NCI-H526 (cell line): Measurements from ENCODE around the gene CTTNBP2.

Experiments
- DNase-seq, 2 experiments: peaks; one replicate each; lab custom pipeline; 2025; lab: John Stamatoyannopoulos, UW

The CTTNBP2 gene

DNA sequence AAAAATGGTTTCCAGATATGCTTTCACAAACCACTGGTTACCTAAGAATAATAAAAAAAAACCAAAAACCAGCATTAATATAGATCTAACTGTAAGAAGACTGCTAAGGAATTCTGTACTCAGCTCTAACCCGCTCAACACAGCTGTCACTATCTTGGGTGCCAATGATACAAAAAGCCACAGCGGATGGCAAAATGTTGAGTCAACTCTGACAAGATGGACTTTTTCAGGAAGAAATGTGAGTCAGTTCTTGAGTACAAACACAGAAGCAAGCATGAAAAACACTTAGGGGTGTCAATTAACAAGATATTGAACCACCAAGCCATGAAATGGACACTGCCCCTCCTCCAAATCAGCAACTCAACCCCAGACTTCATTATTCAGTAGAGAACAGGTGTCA, 55.0 kb downstream of the CTTNBP2 start:
- DNase-seq: no peak

DNA sequence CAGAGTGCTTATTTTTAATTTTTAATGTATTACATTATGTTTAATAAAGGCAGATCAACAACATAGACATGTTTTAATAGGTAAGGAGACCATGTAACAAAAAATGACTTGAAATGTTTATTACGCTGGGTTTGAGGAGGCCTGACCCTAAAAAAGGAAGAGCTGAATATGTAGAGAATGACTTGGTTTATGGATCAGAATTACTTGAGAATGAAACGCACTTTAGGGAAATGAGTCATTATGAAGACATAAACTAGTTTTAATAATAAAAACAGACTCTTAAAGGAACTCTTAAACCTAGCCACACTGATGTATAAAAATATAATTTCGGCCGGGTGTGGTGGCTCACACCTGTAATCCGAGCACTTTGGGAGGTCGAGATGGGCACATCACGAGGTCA, 56.5 kb downstream of the CTTNBP2 start:
- DNase-seq: no peak

DNA sequence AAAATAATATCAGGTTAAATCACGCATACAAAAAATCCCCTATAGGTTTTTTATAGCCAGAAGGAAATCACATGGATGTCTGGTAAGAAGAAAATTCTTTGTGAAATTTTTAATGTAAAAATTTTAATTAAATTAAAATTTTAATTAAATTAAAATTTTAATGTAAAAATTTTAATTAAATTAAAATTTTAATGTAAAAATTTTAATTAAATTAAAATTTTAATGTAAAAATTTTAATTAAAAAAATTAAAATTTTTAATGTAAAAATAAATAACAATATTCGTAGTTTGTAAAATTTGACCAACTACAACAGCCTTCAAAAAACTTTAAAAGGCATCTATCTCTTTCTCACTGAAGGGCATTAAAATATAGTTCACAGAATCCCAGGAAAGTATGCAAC, 61.5 kb downstream of the CTTNBP2 start:
- no peak for DNase-seq

DNA sequence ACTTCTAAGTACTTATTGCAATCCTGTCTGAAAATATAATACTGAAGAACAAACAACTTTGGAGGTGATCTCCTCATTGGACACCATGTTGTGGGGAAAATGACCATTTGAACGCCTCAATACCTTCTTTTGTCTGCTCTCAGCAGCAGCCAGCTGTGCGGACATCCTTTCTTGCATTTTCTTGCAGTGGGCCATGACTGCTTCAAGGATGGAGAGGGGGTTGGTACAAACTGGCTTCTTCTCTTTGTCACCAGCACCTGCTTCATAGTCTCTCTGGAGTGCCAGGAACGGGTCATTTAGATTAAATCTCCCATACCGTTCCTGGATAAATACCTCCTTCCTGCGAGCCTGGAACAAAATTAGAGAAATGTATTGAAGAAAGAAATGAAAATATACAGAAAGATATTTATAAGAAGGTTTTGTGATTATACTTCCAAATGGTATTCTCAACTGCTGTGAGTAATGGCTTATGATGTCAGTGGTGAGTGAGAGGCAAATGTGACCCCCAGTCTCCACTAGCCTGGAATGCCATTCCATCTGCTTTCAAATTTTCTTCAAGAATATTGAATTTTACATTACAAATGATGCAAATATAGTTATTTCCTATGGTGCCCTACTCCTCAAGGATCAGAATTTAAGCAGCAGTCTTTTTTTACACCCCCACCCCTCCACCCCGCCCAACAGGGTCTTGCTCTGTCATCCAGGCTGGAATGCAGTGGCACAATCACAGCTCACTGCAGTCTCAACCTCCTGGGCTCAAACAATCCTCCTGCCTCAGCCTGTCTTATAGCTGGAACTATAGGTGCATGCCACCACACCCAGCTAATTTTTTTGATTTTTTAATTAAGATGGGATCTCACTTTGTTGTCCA, 62.4 kb downstream of the CTTNBP2 start:
- no peak for DNase-seq

DNA sequence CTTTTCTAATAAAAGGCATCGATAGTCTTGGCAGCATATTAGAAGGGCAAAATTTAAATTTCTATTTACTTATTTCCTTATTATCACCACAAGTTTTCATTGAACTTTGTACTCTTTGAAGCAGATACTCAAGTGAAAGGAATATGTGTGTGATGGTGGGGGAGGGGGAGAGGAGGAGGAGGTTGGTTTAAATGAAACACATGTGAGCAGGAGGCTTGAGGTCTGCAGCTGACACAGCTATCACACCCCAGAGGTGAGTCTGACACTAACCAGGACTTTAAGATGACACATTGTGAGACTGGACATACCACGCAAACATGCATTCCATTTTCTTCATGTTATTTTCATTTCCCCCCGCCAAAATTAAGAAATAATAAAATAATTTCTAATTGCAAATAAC, 63.3 kb downstream of the CTTNBP2 start:
- peak; percentile 52 to 75 for DNase-seq

DNA sequence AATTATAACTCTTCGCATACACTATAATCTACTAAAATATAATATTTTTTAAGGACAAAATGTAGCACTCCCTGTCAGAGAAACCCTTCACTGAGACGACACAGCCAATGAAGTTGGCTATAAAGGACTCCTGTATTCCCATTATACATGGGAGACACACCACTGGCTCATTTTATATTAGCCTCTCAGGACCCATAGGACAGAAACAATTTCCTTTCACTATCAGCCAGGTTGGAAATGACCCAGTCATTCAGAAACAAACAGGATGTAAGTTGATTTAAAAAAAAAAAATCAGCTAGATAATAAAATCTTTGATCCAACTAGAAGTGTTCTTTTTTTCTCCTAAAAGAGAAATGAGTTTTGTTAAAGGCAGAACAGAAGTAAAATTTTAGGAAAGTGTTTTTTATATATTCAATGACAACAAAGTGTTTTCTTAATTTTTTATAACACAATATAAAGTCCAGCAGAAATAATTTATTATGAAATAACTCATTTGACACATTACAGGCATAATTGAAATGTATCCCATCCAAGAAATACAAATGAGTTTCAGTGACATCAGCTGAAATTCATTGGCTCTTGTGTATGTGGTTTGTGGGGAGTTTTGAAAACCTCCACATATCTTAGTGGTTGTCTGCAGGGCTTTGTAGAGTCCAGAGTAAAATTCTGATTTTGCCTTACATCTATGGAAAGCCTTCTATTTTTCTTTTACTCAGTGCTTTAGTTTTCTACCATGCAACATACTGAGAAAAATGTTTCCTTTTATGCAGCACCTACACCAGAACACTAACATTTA, 64.1 kb downstream of the CTTNBP2 start:
- DNase-seq: peak in 1 of 2 experiments; percentile 30

DNA sequence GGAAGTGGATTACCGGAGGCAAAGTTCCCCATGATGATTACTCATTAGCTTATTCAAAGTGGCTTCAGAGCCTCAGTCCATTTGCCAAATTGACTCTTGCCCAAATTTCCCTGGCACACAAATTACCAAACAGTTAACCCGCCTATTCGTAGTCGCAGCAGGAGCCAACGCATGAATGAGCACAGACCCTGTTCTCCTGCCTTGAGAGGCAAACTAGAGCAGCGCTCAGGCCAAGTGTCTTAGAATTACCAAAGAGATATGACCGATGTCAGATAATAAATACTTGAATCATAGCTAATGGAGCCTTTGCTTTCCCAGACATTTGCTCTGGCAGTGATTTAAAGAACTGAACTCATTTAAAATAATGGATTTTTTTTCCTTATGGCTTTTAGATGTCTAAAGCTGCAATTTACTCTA, 64.9 kb downstream of the CTTNBP2 start:
- peak; percentile 54 to 73 for DNase-seq

DNA sequence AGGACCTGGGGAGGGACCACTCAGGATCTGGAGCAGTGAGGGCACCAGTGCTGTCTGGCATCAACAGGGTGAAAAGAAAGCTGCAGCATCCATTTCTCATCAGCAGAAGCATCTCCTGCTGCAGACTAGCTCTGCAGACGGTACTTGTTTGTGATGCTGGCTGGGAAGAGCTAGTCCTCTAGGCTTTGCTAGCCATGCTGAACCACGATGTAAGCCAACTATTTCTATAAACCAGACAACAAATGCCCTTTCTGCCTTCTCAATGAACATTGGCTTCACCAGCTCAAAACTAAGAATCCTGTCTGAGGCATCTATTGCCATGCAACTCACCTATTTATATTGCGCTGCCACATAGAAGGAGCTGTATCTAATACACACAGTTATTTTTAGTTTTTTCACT, 65.6 kb downstream of the CTTNBP2 start:
- DNase-seq: no peak

DNA sequence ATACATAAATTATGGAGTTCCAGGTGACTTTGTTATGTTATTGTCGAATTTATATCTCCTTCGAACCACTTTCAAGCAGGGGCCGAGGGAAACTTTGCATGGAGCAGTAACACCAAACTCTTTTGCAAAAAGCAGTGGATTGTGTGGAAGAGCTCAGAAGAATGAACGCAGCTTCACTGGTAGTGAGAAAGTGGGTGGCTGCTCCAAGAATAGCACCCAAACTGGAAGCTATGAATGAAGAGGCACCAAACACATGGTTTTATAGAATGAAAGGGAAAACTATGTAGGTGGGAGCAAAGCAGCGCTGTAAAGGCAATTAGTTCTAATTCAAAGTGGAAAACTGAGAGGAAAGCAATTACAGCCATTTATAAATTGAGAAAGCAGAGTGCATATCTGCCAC, 67.2 kb downstream of the CTTNBP2 start:
- no peak for DNase-seq

DNA sequence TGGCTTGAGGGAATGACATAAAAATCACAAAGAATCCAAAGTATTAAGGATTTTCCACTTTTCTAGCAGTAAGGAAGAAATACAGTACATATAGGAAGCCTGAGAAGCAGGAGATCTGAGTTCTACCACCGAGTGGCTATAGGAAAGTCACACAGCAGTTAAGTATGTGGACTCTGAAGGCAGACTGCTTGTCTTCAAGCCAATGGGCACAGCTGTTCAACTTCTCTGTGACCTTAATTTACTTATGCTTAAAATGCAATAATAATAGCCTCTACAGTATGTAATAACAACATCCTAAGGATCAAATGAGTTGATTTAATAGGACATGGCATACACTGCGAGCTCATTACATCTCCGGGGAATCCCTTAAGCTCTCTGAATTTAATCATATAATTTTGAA, 68.0 kb downstream of the CTTNBP2 start:
- no peak for DNase-seq

DNA sequence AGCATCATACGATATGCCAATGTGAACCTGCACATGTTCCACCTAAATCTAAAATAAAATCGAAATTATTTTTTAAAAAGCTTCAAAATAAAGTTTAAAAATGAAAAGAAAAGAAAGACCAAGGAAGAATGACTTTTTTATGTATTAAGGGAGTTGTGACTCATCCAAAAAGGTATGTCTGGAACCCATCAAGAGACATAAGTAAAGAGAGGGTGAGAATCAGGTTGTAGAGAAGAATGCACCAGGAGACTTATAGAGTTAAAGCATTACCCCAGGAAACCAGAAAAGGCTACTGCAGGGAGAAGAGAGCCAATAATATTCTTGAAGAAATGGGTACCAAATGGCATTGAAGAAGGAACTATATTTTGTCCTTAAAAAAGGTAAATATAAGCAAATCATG, 69.8 kb downstream of the CTTNBP2 start:
- no peak for DNase-seq

DNA sequence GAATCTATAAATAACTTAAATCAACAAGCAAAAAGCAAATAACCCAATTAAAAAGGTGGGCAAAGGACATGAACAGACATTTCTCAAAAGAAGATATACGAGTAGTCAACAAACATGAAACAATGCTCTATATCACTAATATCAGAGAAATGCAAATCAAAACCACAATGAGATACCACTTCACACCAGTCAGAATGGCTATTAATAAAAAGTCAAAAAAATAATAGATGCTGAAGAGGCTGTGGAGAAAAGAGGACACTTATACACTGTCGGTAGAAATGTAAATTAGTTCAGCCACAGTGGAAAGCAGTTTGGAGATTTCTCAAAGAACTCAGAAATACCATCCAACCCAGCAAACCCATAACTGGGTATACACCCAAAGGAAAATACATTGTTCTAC, 70.6 kb downstream of the CTTNBP2 start:
- DNase-seq: no peak

DNA sequence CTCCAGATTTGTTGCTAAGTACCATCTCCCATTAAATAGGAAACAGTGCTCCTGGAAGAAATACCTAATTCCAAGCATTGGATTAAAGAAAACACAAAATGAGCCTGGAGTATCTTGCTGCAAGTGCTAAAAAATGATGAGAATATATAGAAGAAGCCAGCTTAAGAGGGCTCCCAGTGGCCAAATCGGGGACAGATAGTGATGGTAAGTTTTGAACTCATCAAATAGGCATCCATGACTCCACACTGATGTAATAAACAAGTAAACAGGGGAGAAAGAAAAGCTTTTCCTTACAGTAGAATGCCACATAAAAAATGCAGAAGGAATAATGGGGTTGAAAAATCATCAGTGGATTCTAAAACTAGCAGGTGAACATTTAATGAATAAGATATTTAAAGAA, 72.4 kb downstream of the CTTNBP2 start:
- DNase-seq: no peak

DNA sequence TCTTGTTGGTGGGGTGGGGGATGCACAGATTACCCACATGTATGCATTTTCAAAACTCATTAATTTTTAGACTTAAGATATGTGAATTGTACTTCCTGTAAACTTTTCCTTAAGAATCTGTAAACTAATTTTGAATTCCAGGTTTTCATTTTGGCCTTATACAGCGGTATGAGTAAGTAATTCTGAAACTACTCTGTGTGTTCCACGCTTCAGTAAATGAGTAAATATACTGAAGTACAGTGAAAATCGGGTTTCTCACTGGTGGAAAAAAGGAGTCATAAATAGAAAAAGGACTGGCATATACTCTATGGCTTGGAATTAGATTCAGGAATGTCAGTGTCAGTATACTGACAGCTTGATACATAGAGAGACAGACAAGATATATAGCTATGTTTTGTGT, 72.8 kb downstream of the CTTNBP2 start:
- no peak for DNase-seq

DNA sequence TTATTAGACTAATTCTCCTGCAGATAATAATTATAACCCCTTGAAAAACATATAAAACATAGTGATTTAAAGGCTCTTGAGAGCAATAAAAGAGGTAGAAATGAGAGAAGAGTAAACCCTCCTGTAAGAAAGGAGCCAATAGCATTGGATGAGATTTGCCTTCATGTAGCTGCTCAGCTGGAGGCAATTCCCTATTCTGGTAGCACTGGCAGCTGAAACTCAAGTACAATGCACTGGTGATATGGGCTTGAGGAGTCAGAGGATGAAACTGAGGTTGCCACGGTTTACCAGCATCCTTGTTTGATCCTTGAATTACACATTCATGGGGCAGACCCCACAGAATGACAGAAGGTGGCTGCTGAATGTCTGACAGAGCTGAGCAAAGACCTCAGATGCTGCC, 76.4 kb downstream of the CTTNBP2 start:
- DNase-seq: no peak

DNA sequence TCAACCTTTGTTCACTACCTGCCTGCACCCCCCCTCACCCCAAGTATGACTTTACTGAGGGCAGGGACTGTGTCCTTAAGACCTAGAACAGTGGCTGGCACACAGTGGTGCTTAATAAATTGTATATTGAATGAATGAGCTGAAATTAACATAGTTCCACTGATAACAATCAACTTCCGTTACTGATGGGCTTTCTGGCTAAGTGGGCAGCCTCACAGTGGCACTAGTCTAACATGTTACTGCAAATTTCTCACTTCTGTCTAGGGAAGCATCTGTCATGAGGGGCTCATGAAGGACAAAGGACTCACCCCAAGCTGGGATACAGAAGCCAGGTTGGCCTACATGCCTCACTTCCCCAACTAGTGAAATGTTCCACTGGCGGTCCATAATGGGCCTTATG, 79.3 kb downstream of the CTTNBP2 start:
- DNase-seq: no peak

DNA sequence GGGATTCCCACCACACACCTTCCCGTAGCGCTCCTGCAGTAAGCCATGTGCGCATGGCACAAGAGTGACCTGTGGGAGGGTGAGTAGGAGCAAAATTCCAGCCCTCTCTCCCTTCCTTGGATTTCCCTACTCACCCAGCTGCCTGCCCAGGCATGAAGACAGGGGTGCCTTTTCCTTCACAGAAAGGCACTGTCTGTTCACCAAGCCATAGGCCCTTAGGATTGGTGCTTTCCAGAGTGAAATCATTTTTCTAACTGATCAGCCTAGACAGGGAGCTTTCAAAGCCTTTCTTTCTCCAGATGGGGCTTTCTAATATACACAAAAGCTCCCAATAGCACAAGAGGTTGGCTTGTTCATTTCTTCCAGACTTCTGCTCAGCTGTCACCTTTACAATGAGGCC, 79.7 kb downstream of the CTTNBP2 start:
- no peak for DNase-seq

DNA sequence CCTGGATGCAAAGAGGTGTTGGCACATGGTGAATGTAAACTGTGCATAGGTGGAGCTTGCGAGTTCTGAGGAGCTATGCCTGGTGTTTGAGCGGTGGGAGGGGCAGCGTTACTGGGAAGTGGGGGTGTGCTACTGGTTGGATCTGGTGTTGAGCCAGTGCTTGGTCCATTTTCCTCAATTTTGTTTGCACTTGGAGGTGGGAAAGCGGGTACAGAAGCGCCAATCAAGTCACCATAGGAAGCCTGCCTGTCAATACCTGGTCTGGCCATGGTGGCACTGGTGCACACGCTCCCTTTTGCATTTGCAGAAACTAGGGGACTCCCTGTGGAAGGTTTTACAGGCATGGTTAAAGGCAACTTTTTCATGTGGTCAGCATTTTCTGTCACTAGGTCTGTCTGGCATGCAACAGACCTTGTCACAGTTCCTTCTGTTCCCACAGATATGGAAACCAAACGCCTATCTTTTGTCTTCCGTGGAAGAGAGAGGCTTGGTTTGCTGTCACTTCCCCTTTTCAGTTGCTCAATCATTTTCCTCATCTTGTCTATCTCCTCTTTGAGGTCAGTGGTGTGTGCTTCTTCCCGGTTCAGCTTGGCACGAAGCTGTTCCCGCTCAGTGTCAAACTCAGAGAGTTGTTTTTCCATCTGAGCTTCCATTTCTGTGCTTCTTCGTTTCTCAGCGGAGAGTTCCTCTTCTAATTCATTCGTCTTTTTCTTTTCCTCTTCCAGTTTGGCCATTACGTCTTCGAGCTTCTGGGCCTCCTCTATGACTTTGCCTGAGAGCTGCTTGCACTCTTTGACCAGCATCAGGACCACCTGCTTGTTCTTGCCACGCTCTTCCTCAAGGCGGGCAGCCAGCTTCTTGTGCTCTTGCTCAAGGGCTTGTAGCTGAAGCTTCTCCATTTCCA, 81.1 kb downstream of the CTTNBP2 start:
- peak in 1 of 2 experiments; percentile 11 for DNase-seq

DNA sequence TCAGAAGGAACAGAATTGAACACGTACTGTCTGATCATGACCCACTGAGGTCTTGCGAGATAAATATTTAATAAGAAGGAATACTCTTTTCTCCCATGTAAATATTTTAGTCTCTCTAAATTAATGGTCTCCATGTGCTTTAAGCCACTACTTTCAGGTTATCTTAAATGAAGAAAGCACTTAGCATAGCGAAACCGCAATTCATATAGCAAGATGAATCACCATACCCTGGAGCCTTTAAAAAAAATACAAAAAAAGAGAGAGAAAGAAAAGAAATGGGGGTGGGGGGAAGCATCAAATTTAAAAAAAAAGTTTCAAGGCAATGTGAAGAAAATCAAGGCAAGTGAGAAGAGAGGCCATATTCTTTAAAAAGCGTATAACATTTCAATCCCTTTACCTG, 82.5 kb downstream of the CTTNBP2 start:
- no peak for DNase-seq

DNA sequence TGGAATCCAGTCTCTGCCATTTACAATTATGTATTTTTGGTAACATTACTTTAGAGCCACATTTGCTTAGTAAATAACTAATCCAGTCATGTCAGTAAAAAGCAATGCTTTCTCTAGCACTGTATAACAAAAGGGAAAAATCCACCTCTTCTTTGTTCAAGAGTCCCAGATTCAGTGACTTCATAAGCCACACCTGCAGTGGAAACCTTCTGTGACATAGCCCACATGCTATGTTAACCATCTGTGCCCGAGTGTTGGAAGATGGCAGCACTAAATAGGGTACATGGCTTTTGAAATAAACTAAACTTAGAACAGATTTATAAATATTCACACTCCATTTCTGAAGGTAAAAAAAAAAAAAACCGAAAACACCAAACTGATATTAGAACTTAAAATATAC, 83.0 kb downstream of the CTTNBP2 start:
- DNase-seq: no peak

DNA sequence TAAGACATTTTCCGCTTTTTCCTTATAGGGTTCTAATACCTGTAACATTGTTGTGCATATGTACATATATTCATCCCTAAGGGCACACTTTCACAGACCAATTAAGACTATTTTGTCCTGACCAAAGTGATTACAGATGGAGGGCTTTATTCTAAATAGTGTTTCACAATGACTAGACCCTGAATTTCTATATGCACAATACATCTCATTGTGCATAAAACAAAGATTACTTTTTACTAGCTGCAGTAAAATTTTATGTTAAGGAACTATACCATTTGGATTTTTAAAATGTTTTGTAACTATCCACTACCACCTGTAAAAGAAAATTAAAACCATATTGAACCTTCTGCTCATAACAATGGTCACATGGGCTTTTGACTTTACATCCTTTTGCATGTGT, 87.8 kb downstream of the CTTNBP2 start:
- no peak for DNase-seq

DNA sequence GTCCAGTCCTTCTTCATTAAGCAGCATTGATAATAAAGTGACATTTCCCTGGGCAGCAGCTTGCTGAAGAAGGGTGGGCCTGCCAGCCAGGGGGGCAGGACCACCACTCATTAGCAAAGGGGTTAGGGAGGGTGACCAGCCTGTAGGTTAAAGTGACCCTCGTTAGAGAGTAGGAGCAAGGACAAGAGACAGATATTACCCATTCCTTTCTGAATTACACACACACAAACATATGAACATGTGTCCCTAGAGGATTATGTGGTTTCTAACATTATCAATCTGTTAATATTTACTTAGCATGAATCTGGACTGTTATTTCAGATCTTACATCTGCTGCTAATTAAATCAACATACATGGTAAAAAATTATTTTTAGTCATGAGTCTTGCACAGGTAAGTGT, 88.9 kb downstream of the CTTNBP2 start:
- no peak for DNase-seq
